Activated CD4-positive, alpha-beta T cell treated with anti-CD3 and anti-CD28 coated beads, Interleukin-2, amount 10 ng/mL, durations not matched to agents 7 days and 5 days (primary cell): ENCODE results near the gene PTPN6. TPM values are rescaled to one million over a fixed set of nuclear protein-coding genes. Genes with fewer than 3 reads are reported as not detected.

ENCODE experiments used
- CTCF ChIA-PET: fragments of 350-600 bp; sonication (Branson Sonifier 250); formaldehyde crosslinking; loops from one replicate; lab custom pipeline; 2021; ENCODE audit warnings: antibody characterized with exemption; lab: Charles Lee
- POLR2A ChIA-PET: fragments of 350-600 bp; sonication (Branson Sonifier 250); formaldehyde crosslinking; loops from one replicate; lab custom pipeline; 2021; ENCODE audit warnings: antibody characterized with exemption; lab: Charles Lee
- DNase-seq: peaks from one replicate; pipeline ENCODE4 v3.0.0-alpha.2; 2020
- H3K27ac Mint-ChIP-seq: one replicate; pipeline ENCODE4 v1.8.0; 2021; ENCODE audit warnings: mild to moderate bottlenecking, moderate library complexity, mixed read lengths
- H3K27me3 Mint-ChIP-seq: one replicate; pipeline ENCODE4 v1.8.0; 2021; ENCODE audit warnings: mixed read lengths
- H3K36me3 Mint-ChIP-seq: one replicate; pipeline ENCODE4 v1.8.0; 2021; ENCODE audit warnings: low read depth, mixed read lengths
- H3K4me1 Mint-ChIP-seq: one replicate; pipeline ENCODE4 v1.8.0; 2021; ENCODE audit warnings: mixed read lengths
- H3K4me3 Mint-ChIP-seq: one replicate; pipeline ENCODE4 v1.8.0; 2021; ENCODE audit warnings: mild to moderate bottlenecking, moderate library complexity, mixed read lengths
- H3K9me3 Mint-ChIP-seq: one replicate; pipeline ENCODE4 v1.8.0; 2021; ENCODE audit warnings: mixed read lengths
- total RNA-seq, 2 experiments: library from RNA; stranded (reverse); gene quantifications; one replicate each; pipeline ENCODE4 v1.2.3, GENCODE V29; 2021

PTPN6 gene
- total RNA-seq, 2 experiments from 2014 or later, result 346 to 354 TPM

- peak overlapping the region; percentile 83 for H3K4me3 Mint-ChIP-seq
- no peaks in the 10 kb centered on the region for H3K27me3 Mint-ChIP-seq
- peak overlapping the region; percentile 95 for H3K27ac Mint-ChIP-seq
- peaks cover 65% of the 10 kb centered on the region for H3K36me3 Mint-ChIP-seq
- no peaks in the 10 kb centered on the region for H3K9me3 Mint-ChIP-seq
- DNase-seq, result no peak
- ChIA-PET POLR2A (interaction anchor here (1.4 to 3.6 kb wide), 3 partner anchors 9 to 15 kb away, joined by 3 to 36 read pairs (median 35); partner anchors contain the start of genes C12orf57, PTPN6 and RNU7-1), CTCF (interaction anchor here (0.6 to 13.3 kb wide), 12 partner anchors 16 to 643 kb away, joined by 3 to 388 read pairs (median 5); partner anchors contain the start of genes C12orf57, PTPN6, RNU7-1 and SPSB2)
- H3K4me1 Mint-ChIP-seq, result peaks cover 92% of the 10 kb centered on the region
These were observed 8.8 kb downstream of the PTPN6 start for GRCh38 chr12:6959805-6960592.

DNA sequence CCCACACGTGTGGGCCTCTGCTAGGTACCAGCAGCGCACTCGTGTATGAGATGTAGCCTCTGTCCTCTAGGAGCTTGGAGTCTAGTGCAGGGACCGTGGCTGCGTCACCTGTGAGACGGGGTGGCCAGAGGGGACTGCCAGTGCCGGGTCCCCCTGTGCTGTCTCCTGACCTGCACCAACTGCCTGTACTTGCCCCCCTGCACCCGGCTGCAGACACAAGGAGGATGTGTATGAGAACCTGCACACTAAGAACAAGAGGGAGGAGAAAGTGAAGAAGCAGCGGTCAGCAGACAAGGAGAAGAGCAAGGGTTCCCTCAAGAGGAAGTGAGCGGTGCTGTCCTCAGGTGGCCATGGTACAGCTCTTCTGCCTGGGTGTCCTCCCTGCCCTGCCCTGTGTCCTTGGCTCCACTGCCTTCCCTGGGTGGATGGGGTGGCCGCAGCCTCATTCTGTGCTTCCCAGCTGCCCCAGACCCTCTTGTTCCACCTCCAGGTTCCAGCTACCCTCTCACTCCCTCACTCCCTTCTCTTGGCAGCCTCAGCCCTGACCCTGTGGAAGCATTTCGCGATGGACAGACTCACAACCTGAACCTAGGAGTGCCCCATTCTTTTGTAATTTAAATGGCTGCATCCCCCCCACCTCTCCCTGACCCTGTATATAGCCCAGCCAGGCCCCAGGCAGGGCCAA, 9.6 kb downstream of the PTPN6 start:
- CTCF ChIA-PET, result interaction anchor here (0.8 to 13.3 kb wide), 13 partner anchors 9 to 147 kb away, joined by 3 to 388 read pairs (median 4); partner anchors contain the start of genes C12orf57, PTPN6, RNU7-1 and SPSB2
- no peaks in the 10 kb centered on the region for H3K9me3 Mint-ChIP-seq

GRCh38 chr12:6961278-6961694, 10.1 kb downstream of the PTPN6 start:
- Mint-ChIP-seq H3K36me3 (peaks cover 65% of the 10 kb centered on the region), H3K27ac (peak overlapping the region; percentile 95), H3K4me3 (peak overlapping the region; percentile 65), H3K27me3 (no peaks in the 10 kb centered on the region), H3K4me1 (peaks cover 90% of the 10 kb centered on the region), H3K9me3 (no peaks in the 10 kb centered on the region)
- ChIA-PET POLR2A (interaction anchor here (1.1 to 3.3 kb wide), 2 partner anchors 16 to 148 kb away, joined by 4 to 36 read pairs; partner anchors contain the start of genes C12orf57 and RNU7-1), CTCF (interaction anchor here (0.6 to 13.3 kb wide), 12 partner anchors 8 to 774 kb away, joined by 3 to 388 read pairs (median 4); partner anchors contain the start of genes C12orf57, PTPN6, RNU7-1 and SPSB2)
- peak; percentile 81 for DNase-seq

More for the DNA sequence above, 9.6 kb downstream of the PTPN6 start:
- DNase-seq, result no peak
- H3K4me1 Mint-ChIP-seq, result peaks cover 92% of the 10 kb centered on the region
- peak overlapping the region; percentile 65 for H3K4me3 Mint-ChIP-seq
- H3K27me3 Mint-ChIP-seq, result no peaks in the 10 kb centered on the region
- peak overlapping the region; percentile 95 for H3K27ac Mint-ChIP-seq
- POLR2A ChIA-PET, result interaction anchor here (3.3 kb wide), 1 partner anchor 15 kb away, joined by 36 read pairs; the partner anchor contains the start of genes C12orf57 and RNU7-1
- H3K36me3 Mint-ChIP-seq, result peaks cover 66% of the 10 kb centered on the region

DNA sequence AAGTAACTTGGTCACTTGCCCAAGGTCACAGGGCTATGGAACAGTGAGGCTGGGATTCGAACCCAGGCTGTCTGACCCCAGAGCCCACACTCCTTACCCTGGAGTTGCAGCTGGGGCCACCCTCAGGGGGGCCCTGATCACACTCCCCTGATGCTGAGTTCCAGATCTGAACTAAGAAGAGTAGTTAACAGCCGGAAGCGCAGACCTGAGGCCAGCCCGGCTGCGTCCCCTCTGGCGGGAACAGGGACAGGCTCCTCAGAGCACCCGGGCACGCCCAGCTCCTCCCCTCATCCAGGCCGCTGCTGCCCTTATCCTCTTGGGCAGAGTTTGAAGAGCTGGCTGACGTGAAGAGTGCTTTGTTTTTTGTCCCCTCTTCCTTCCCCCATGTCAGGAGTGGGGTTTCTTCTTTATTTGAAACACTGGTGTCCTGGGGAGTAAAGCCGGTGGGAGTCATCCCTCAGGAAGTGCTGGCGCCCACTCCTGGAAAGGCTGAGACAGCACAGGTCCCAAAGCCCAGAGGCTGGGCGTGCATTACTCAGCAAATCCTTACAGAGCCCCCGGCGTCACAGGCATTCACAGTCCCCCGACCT, 10.6 kb downstream of the PTPN6 start:
- ChIA-PET CTCF (interaction anchor here (0.6 to 13.3 kb wide), 10 partner anchors 8 to 775 kb away, joined by 3 to 388 read pairs (median 6); partner anchors contain the start of genes C12orf57, PTPN6, RNU7-1 and SPSB2), POLR2A (interaction anchor here (1.1 to 3.3 kb wide), 2 partner anchors 17 to 148 kb away, joined by 4 to 36 read pairs; partner anchors contain the start of genes C12orf57 and RNU7-1)

GRCh38 chr12:6962285-6963015, 11.3 kb downstream of the PTPN6 start:
- ChIA-PET CTCF (interaction anchor here (0.6 to 13.3 kb wide), 6 partner anchors 18 to 93 kb away, joined by 3 to 388 read pairs (median 12); partner anchors contain the start of genes C12orf57, PTPN6, RNU7-1 and SPSB2), POLR2A (interaction anchor here (1.1 to 3.3 kb wide), 2 partner anchors 17 to 147 kb away, joined by 4 to 36 read pairs; partner anchors contain the start of genes C12orf57 and RNU7-1)
- no peaks in the 10 kb centered on the region for H3K9me3 Mint-ChIP-seq
- peak overlapping the region; percentile 65 for H3K4me3 Mint-ChIP-seq
- H3K36me3 Mint-ChIP-seq, result peaks cover 61% of the 10 kb centered on the region
- H3K27me3 Mint-ChIP-seq, result no peaks in the 10 kb centered on the region
- peaks cover 81% of the 10 kb centered on the region for H3K4me1 Mint-ChIP-seq
- peak overlapping the region; percentile 95 for H3K27ac Mint-ChIP-seq
- no peak for DNase-seq

More for the DNA sequence above, 10.6 kb downstream of the PTPN6 start:
- Mint-ChIP-seq H3K27me3 (no peaks in the 10 kb centered on the region), H3K4me3 (peak overlapping the region; percentile 65), H3K4me1 (peaks cover 87% of the 10 kb centered on the region), H3K9me3 (no peaks in the 10 kb centered on the region), H3K36me3 (peaks cover 63% of the 10 kb centered on the region), H3K27ac (peak overlapping the region; percentile 95)
- no peak for DNase-seq

DNA sequence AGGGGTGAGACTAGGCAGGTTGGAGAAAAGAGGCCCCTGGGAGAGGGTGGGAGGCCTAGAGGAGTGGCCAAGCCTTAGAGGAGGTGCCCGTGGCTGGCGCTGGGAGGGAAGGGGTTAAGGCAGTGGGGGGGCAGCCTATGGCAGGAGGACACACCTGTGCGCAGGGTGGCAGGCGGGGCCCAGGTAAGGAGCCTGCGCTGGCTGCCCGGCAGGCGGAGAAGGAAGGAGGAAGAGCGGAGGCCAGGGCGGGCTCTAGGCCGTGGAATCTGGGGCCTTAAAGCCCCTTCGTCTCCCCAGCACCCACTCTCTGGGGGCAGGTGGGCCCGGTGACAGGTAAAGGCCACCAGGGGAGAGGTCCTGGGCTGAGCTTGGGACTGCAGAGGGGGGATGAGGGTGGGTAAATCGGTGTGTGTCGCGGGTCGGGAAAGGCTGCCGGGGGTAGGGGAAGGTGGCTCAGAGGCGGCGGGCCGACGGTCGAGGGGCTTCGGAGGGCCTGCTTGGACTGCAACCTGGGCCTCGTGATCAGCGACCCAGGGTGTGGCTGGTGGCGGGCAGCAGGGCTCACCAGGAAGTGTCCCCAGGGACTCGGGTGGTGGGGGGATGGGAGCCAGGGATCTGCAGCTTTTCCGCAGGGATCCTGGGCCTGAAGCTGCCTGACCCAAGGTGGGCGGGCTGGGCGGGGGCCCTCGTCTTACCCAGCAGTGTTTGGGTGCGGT, 12.0 kb downstream of the PTPN6 start:
- Mint-ChIP-seq H3K36me3 (peaks cover 58% of the 10 kb centered on the region), H3K4me3 (no peak overlapping the region), H3K27ac (peak overlapping the region; percentile 60), H3K4me1 (peaks cover 74% of the 10 kb centered on the region), H3K27me3 (no peaks in the 10 kb centered on the region), H3K9me3 (no peaks in the 10 kb centered on the region)
- ChIA-PET POLR2A (interaction anchor here (3.3 kb wide), 1 partner anchor 18 kb away, joined by 36 read pairs; the partner anchor contains the start of genes C12orf57 and RNU7-1), CTCF (interaction anchor here (0.6 to 13.3 kb wide), 5 partner anchors 19 to 92 kb away, joined by 3 to 388 read pairs (median 16); partner anchors contain the start of genes C12orf57, PTPN6, RNU7-1 and SPSB2)
- no peak for DNase-seq

DNA sequence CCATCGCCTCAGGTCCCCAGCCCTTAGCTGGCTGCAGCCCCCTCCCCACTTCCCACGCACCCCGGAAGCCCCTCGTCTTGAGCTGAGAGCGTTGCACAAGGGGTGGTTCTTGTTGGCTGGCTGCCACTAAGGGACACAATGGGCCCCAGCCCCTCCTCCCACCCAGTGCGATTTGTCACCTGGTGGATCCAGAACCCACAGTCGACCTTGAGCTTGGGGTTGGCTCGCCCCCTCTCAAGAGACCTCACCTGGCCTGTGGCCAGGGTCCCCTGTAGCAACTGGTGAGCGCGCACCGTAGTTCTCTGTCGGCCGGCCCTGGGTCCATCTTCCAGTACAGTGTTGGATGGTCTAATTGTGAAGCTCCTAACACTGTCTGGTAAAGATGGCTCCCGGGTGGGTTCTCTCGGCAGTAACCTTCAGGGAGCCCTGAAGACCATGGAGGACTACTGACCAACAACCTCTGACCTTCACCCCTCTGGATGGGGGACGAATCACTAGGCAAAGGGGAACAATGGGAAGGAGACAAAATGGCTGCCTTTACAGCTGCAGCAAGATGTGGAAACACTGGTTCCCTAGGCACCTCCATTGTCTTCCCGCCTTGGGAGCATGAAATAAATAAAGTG, 12.7 kb downstream of the PTPN6 start:
- no peaks in the 10 kb centered on the region for H3K9me3 Mint-ChIP-seq
- peaks cover 73% of the 10 kb centered on the region for H3K4me1 Mint-ChIP-seq
- ChIA-PET POLR2A (interaction anchor here (3.4 kb wide), 1 partner anchor 20 kb away, joined by 27 read pairs; the partner anchor contains the start of genes C12orf57 and RNU7-1), CTCF (interaction anchor here (0.9 to 13.3 kb wide), 7 partner anchors 7 to 93 kb away, joined by 3 to 388 read pairs (median 8); partner anchors contain the start of genes C12orf57, PTPN6, RNU7-1 and SPSB2)
- peak overlapping the region; percentile 85 for H3K27ac Mint-ChIP-seq
- DNase-seq, result no peak
- no peak overlapping the region for H3K4me3 Mint-ChIP-seq
- H3K36me3 Mint-ChIP-seq, result peaks cover 58% of the 10 kb centered on the region
- H3K27me3 Mint-ChIP-seq, result no peaks in the 10 kb centered on the region

GRCh38 chr12:6964605-6965025, 13.5 kb downstream of the PTPN6 start:
- POLR2A ChIA-PET, result interaction anchor here (3.4 kb wide), 1 partner anchor 20 kb away, joined by 27 read pairs; the partner anchor contains the start of genes C12orf57 and RNU7-1
- Mint-ChIP-seq H3K4me1 (peaks cover 72% of the 10 kb centered on the region), H3K27ac (peak overlapping the region; percentile 85), H3K36me3 (peaks cover 56% of the 10 kb centered on the region), H3K27me3 (no peaks in the 10 kb centered on the region), H3K9me3 (no peaks in the 10 kb centered on the region), H3K4me3 (no peak overlapping the region)
- CTCF ChIA-PET, result interaction anchor here (0.6 to 13.3 kb wide), 16 partner anchors 8 to 144 kb away, joined by 3 to 388 read pairs (median 4); partner anchors contain the start of genes C12orf57, C1RL, LPCAT3 and PTPN6
- DNase-seq, result no peak

- peaks cover 60% of the 10 kb centered on the region for H3K36me3 Mint-ChIP-seq
- CTCF ChIA-PET, result interaction anchor here (0.6 to 13.3 kb wide), 16 partner anchors 9 to 144 kb away, joined by 3 to 388 read pairs (median 4); partner anchors contain the start of genes C12orf57, C1RL, LPCAT3 and PTPN6
- no peak overlapping the region for H3K4me3 Mint-ChIP-seq
- POLR2A ChIA-PET, result interaction anchor here (3.4 kb wide), 1 partner anchor 21 kb away, joined by 27 read pairs; the partner anchor contains the start of genes C12orf57 and RNU7-1
- peak overlapping the region; percentile 85 for H3K27ac Mint-ChIP-seq
- peak; percentile 91 for DNase-seq
- peaks cover 68% of the 10 kb centered on the region for H3K4me1 Mint-ChIP-seq
- H3K27me3 Mint-ChIP-seq, result no peaks in the 10 kb centered on the region
- no peaks in the 10 kb centered on the region for H3K9me3 Mint-ChIP-seq
These were observed 14.0 kb downstream of the PTPN6 start for GRCh38 chr12:6965026-6965661.
